IPS-NIHi7 (cell line): Measurements from ENCODE around the gene ZBTB12.
A peak's percentile ranks its signal among the peaks of the same experiment; 100 is the strongest.
"Not testable (repeated sequence)": the region's sequence is repeated elsewhere in the genome, so short reads cannot be mapped to it uniquely, and the experiment has no call there.

ENCODE experiments used
- DNase-seq: peaks from one replicate; pipeline ENCODE4 v3.0.0; 2012; ENCODE audit warnings: mixed read lengths; ENCODE audit errors: extremely low spot score

ZBTB12 gene

GRCh38 chr6:31901953-31902643 is at the start of gene ZBTB12:
ZBTB12 (minus strand) TSS chr6:31902086; CDS start chr6:31901305, 781 bp downstream.
- DNase-seq, result peak; percentile 97

- DNase-seq, result no peak
These were observed 48.2 kb upstream of the ZBTB12 start for GRCh38 chr6:31949926-31950548.

- DNase-seq, result no peak
These were observed 47.0 kb upstream of the ZBTB12 start for GRCh38 chr6:31948753-31949413.

GRCh38 chr6:31948306-31948705 is 46.4 kb upstream of the ZBTB12 start:
- no peak for DNase-seq

- DNase-seq, result no peak
These were observed 46.0 kb upstream of the ZBTB12 start for GRCh38 chr6:31947864-31948263.

GRCh38 chr6:31947070-31947675 is 45.3 kb upstream of the ZBTB12 start:
- no peak for DNase-seq

GRCh38 chr6:31946370-31946885 is 44.5 kb upstream of the ZBTB12 start:
- no peak for DNase-seq

GRCh38 chr6:31945507-31946369 is 43.9 kb upstream of the ZBTB12 start, which contains the start of gene CFB:
CFB (plus strand) TSS chr6:31946095; CDS start chr6:31946222, 127 bp downstream.
- peak; percentile 58 for DNase-seq

- DNase-seq, result no peak
These were observed 43.2 kb upstream of the ZBTB12 start for GRCh38 chr6:31945154-31945506.

GRCh38 chr6:31943742-31944141 is 41.9 kb upstream of the ZBTB12 start:
- DNase-seq, result no peak

GRCh38 chr6:31940256-31940664 is 38.4 kb upstream of the ZBTB12 start:
- no peak for DNase-seq

GRCh38 chr6:31935823-31936222 is 33.9 kb upstream of the ZBTB12 start:
- no peak for DNase-seq

- no peak for DNase-seq
These were observed 33.1 kb upstream of the ZBTB12 start for GRCh38 chr6:31935021-31935420.

- DNase-seq, result no peak
These were observed 31.7 kb upstream of the ZBTB12 start for GRCh38 chr6:31933537-31933936.

- DNase-seq, result not testable (repeated sequence)
These were observed 30.3 kb upstream of the ZBTB12 start for GRCh38 chr6:31932137-31932536.

- no peak for DNase-seq
These were observed 29.1 kb upstream of the ZBTB12 start for GRCh38 chr6:31930962-31931361.

- DNase-seq, result no peak
These were observed 26.7 kb upstream of the ZBTB12 start for GRCh38 chr6:31928672-31928939.

GRCh38 chr6:31927863-31928671 is 26.2 kb upstream of the ZBTB12 start:
- no peak for DNase-seq

GRCh38 chr6:31927242-31927862 is 25.5 kb upstream of the ZBTB12 start, which contains the start of gene C2:
C2 (plus strand) TSS chr6:31927717; CDS start chr6:31927753, 36 bp downstream.
- no peak for DNase-seq

- peak; percentile 69 for DNase-seq
These were observed 21.1 kb upstream of the ZBTB12 start for GRCh38 chr6:31922942-31923341.
